ENCODE data around the gene GALR3.
"Not testable (repeated sequence)": the region's sequence is repeated elsewhere in the genome, so short reads cannot be mapped to it uniquely, and the experiment has no call there.

GALR3 gene

DNA sequence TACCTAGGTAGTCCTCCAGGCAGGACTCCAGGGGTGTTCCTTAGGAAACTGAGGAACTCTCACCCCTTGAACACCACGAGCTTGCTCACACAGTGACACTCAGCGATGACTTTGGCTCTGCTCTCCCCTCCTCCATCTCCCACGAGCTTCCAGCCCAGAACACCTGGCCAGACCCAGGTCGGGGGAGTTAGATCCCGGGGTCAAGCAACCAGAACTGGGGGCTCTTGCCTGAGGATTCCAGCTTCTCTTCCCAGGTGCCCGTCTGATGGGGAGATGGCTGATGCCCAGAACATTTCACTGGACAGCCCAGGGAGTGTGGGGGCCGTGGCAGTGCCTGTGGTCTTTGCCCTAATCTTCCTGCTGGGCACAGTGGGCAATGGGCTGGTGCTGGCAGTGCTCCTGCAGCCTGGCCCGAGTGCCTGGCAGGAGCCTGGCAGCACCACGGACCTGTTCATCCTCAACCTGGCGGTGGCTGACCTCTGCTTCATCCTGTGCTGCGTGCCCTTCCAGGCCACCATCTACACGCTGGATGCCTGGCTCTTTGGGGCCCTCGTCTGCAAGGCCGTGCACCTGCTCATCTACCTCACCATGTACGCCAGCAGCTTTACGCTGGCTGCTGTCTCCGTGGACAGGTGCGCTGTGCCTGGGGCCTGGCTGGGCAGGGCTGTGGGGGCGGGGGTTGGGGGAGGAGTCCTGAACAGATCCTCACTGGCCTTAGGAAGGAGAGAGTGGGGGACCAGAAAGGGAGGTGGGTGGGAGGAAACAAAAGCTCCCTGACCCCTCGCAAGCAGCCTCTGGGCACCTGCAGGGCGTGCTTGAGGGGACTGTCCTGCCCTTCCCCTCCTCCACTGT is at the start of gene GALR3:
GALR3 (plus strand) TSS at position 249 of the 852 bp plus-strand sequence; CDS start at position 274, 25 bp downstream.
- DNase-seq (ENCODE audit: low spot score): no peak

DNA sequence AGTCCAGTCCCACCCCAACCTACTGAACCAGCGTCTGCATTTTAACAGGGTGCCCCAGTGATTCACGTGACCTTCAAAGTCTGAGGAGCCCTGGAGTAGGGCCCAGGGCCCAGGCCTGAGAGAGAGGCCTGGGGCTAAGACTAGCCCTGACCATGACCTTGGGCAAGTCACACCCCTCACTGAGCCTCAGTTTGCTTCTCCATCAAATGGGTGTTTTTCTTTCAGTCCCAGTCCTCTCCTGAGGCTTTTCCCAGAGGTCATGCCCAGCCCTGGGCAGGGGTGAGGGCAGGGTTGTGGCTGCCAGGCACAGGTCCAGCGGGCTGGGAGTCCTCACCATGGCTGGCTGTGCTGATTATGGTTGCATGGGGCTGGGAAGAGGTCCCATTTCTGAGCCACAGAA is 48.5 kb upstream of the GALR3 start:
- DNase-seq (ENCODE audit: low spot score): no peak

- no peak for DNase-seq (ENCODE audit: low spot score)
These were observed 47.2 kb upstream of the GALR3 start for GRCh38 chr22:37775785-37776638.

GRCh38 chr22:37776639-37777005 is 46.6 kb upstream of the GALR3 start:
- no peak for DNase-seq (ENCODE audit: low spot score)

- no peak for DNase-seq (ENCODE audit: low spot score)
These were observed 46.0 kb upstream of the GALR3 start for GRCh38 chr22:37777122-37777687.

DNA sequence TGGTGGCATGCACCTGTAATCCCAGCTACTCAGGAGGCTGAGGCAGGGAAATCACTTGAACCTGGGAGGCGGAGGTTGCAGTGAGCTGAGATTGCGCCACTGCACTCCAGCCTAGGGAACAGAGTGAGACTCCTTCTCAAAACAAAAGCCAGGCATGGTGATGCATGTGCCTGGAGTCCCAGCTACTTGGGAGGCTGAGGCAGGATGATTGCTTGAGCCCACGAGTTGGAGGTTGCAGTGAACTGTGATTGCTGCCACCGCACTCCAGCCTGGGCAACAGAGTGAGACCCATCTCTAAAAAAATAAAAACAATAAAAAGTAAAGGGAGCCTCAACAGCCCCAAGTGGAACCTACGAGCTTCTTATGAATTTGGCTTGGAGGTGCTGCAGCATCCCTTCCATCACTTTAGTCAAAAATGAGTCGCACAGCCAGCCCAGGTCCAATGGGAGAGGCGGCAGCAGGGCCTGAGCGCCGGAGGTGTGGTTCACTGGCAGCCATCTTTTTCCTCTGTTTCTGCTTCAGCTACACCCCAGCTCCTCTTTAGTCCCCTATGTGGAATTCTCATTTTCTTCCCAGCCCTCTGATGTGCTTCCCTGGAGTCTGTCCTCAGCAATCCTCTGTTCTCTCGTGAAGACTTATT is 44.7 kb upstream of the GALR3 start:
- DNase-seq (ENCODE audit: low spot score): no peak

GRCh38 chr22:37781434-37782059 is 41.6 kb upstream of the GALR3 start:
- no peak for DNase-seq (ENCODE audit: low spot score)

DNA sequence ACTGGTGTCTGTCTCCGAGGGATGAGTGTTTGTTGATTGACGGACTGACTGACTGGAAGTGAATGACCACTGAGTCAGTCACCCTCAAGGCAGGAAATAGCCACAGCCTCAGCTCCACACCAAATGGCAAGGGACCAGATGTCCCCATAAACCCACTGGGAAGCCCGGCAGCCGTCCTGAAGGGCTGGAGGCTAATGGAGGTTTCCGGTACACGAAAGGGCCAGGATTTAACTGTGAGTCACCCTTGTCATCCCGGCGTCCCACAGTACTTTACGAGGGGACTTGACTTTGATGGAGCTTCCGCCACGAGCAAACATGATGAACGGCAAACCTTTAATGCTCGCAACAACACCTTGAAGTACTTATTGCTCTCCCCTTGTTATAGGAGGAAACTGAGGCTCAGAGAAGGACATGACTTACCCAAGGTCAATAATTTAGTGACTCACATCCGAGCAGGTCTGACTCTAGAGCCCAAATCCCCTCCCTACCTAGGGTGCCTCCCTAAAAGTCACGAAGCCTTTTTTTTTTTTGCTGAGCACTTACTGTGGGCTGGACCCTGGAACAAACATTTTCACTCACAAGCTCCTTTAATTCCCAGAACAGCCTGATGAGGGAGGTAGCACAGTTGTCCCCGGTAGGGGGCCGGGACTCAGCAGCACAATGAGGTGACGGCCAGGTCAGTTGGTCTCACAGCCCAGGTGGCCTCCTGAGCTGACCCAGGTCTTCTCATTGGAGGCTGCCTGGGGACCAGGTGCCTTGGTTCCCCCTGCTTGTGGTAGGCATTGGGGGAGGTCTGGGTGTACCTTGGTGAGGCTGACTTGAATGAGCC is 40.6 kb upstream of the GALR3 start:
- DNase-seq (ENCODE audit: low spot score): no peak

GRCh38 chr22:37784829-37785495 is 38.2 kb upstream of the GALR3 start:
- no peak for DNase-seq (ENCODE audit: low spot score)

DNA sequence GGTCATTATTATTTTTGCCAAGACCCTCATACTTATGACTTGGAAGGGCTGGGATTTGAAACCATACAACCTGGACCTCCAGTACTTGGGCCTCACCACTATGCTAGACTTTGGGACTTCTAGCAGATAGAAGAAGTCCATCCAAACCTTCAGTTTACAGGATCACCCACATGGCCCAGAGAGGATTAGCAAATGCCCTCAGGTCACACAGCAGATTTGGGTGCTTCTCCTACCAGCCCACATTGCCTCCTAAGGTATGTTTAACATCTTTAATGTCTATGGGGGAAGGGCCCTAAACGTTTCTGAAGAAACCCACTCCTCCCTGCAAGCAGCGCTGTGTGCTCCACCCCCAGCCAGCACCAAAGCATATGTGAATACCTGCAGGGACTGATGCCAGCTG is 32.9 kb upstream of the GALR3 start:
- no peak for DNase-seq (ENCODE audit: low spot score)

- DNase-seq (ENCODE audit: low spot score): no peak
These were observed 30.7 kb upstream of the GALR3 start for GRCh38 chr22:37792494-37792893.

DNA sequence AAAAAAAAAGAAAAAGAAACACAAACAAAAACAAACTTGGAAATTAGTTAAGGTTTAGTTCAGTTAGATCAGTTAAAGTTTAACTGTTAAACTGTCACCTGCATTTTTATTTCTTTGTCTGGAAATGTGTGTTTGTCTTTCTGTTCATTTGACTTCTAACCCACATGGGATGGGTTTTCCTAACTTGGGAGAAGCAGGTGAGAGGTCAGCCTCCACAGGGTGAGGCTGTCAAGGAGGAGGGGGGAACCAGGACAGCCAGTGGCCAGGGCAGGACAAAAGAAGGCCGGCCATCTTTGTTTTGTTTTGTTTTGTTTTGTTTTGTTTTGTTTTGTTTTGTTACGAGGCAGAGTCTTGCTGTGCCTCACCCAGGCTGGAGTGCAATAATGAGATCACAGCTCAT is 28.8 kb upstream of the GALR3 start:
- DNase-seq (ENCODE audit: low spot score): no peak

DNA sequence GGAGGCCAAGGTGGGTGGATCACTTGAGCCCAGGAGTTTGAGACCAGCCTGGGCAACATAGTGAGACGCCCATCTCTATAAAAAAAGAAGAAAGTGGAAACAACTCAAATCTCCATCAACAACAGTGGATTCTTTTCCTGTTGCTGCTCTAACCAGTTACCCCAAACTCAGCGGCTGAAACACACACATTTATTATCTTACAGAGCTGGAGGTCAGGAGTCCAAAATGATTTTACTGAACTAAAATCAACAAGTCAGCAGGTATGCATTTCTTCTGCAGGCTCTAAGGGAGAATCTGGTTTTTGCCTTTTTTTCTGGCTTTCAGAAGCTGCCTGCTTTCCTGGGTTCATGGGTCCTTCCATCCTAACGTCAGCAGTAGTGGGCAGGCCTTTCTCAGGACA is 27.1 kb upstream of the GALR3 start:
- DNase-seq (ENCODE audit: low spot score): no peak

- DNase-seq (ENCODE audit: low spot score): not testable (repeated sequence)
These were observed 25.9 kb upstream of the GALR3 start for GRCh38 chr22:37797259-37797658.

- no peak for DNase-seq (ENCODE audit: low spot score)
These were observed 25.2 kb upstream of the GALR3 start for GRCh38 chr22:37797874-37798500.

- not testable (repeated sequence) for DNase-seq (ENCODE audit: low spot score)
These were observed 23.2 kb upstream of the GALR3 start for GRCh38 chr22:37799979-37800378.

- no peak for DNase-seq (ENCODE audit: low spot score)
These were observed 21.3 kb upstream of the GALR3 start for GRCh38 chr22:37801946-37802309.

DNA sequence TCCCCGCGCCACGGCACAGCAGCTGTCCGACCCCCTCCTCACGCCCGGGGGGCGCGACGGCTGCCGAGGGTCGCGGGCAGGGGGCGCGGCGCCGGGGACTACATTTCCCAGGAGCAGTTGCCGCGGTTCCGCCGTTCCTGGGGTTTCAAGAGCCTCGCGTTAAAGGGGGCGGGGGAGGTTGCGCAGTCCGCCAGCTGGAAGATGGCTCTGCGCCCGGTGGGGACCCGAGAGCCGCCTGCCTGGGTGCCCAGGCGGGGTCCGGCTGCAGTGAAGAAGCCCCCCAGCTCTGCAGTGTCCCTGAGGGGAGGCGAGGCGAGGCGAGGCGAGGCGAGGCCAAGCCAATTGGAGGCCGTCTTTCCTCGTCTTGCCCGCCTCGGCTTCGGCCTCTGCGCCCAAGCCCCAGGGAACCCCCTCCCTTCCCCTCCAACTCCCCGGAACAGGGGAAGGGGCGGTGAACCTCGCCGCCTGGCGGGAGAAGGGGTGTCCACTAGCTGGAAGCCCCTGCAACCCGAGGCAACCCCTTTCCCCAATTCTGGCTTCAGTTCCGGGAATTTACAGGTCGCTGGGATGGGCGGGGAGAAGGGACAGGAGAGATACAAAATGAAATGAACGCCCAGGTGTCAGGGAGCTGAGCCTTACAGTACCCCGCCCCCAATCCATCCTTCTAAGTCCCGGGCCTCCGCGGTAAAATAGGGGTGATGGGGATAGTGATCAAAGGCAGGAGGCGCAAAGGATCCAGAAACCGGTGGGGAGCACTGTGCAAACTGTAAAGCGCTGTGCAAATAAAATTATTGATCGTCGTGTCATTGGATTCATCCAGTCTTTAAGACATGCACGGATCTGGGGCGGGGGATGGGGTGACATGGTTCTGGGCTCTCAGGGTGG is 20.6 kb upstream of the GALR3 start:
- peak; percentile 11 for DNase-seq (ENCODE audit: low spot score)

DNA sequence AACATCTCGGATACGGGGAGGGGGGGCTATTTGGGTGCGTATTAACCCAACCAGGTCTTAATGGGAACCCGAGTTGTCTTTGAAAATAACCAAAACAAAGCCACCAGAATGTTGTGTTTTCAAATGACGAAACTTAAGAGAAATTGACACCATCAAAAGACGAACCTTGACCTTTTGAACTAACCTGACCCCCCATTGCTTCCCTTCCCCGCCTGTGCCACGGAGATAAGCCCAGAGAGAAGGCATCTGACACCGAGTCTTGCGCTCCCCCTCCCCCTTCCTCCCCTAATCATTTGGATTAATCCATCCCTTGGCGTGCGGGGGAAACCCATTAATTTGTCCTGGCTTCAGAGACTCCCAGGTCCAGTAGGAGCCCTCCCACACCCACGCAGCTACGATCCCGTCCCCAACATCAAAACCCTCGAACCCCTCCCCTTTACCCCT is 20.0 kb upstream of the GALR3 start:
- peak; percentile 82 for DNase-seq (ENCODE audit: low spot score)

Measured in hematopoietic multipotent progenitor cell treated with erythropoietin and hydrocortisone succinate and interleukin-3 and kit ligand, for 15 days (in vitro differentiated cells).